ENCODE measurements around the gene PACSIN3.
"Not testable (repeated sequence)": the region's sequence is repeated elsewhere in the genome, so short reads cannot be mapped to it uniquely, and the experiment has no call there.

PACSIN3 gene

DNA sequence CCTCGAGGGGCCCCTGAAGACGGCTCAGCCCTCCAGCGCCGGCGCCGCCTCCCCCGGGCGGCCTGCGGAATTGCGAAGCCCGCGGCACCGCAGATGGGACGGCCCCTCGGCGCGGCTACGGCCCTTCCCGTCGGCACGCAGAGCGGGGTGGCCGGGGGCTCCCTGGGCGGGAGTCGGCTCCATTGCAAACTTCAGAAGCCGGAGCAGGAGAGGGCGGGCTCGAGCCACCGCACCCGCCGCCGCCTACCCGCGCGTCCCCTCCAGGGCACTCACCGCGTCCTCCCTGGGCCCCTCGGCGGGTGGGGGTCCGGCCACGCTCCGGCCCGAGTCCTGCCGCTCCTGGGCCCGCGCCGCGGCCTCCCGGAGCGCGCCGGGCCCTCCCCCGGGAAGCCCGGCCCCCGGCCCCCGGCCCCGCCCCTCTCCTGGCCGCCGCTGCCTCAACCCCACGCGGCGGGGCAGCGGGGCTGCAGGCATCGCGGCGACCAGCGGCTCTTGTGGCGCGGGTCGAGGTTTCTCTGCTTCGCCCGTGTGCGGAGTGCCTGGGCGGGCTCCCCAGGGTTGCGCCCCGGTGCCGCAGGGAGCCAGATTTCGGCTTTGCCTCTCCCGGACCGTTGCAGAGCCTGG, at the start of gene PACSIN3:
Gene PACSIN3, minus strand, starts transcription at position 359 of the 624 bp plus-strand sequence. CDS start 3,707 bp downstream, outside the sequence.
- DNase-seq (ENCODE audit: low read depth): no peak

DNA sequence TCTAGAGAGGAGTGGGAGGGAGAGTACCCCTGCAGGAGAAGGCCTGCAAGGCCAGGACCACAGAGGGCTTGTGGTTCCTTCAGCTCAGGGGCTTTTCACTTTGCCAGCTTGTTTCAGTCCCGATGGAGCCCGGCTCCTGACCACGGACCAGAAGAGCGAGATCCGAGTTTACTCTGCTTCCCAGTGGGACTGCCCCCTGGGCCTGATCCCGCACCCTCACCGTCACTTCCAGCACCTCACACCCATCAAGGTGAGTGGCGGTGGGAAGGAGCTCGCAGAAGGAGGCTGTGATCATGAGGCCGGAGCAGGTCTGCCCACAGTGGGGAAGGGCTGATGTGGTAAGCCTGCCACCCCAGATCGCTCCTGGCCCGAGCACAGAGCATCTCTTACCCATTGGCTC, 48.9 kb upstream of the PACSIN3 start:
- DNase-seq (ENCODE audit: low read depth): no peak

DNA sequence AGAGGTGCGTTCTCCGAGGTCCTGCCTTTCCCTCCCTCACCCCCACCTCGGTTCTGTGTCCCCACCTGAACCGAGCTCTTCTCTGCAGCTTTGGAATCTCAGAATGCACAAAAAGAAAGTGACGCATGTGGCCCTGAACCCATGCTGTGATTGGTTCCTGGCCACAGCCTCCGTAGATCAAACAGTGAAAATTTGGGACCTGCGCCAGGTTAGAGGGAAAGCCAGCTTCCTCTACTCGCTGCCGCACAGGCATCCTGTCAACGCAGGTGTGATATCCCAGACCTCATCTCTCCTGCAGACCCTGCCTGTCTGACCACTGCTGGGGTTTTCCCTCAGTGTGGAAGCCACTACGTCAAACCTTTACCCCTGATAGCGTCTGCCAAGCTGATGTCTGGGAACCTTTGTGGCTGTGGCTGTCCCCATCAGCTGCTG, 48.5 kb upstream of the PACSIN3 start:
- DNase-seq (ENCODE audit: low read depth): no peak

DNA sequence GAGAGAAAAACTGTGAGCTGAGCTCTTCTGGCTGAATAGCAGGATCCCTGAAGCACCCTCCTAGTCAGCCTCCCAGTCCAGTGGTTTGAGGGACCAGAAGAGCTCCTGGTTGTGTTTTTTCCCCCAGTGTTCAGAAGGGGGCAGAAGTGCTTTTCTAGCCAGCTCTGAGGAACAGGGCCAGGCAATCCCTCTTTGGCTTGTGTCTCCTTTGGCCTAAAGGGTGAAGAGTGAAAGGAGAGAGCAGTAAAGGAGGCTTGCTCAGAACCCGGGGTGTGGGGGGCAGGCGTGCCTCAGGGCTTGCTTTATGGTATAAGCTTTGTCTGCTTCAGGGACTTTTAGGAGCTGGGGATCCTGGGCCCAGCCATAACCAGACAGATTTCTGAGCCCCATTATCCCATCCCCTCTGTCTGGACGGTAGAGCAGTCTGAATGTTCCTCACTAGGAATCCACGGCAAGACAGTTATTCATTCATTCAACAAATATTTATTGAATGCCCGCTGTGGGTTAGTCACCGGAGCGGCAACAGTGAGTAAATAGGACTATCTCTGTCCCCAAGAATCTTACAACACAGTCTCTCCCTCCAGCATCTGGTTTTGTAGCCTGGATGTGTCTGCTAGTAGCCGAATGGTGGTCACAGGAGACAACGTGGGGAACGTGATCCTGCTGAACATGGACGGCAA, 47.9 kb upstream of the PACSIN3 start:
- DNase-seq (ENCODE audit: low read depth): no peak

DNA sequence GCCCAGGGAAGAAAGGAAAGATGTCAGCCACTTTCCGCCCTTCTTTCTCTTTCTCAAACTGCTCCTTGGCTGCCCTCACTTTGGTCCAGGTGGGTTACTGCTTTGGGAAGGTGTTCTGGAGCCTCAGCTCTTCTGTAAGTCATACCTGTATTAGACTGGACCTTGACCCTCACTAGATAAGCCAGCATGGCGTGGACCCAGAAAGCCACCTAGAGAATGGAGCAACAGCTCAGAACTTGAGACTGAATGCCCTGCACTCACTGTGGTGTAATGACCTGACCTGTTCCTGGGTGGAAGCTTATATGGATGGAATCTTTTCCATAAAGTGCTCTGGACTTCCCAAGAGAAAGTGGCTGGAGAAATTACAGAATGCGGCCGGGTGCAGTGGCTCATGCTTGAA, 46.8 kb upstream of the PACSIN3 start:
- no peak for DNase-seq (ENCODE audit: low read depth)

DNA sequence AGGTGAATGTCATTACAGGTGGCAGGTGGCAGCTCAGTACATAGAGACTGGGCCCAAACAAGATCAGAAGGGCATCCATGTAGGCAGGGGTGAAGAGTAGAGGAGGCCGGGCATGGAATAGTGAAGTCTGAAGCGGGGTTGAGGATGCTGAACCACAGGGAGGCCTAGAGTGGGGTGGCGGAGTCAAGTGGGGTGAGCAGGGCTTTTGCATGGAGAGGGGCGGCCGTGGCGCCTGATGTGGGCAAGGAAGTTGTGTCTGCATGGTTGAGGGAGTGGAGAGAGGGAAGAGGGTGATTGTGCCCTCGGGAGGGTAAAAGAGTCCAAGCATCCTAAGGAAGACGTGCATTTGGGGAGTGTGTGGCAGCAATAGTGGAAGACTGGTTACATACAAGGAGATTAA, 42.9 kb upstream of the PACSIN3 start:
- no peak for DNase-seq (ENCODE audit: low read depth)

DNA sequence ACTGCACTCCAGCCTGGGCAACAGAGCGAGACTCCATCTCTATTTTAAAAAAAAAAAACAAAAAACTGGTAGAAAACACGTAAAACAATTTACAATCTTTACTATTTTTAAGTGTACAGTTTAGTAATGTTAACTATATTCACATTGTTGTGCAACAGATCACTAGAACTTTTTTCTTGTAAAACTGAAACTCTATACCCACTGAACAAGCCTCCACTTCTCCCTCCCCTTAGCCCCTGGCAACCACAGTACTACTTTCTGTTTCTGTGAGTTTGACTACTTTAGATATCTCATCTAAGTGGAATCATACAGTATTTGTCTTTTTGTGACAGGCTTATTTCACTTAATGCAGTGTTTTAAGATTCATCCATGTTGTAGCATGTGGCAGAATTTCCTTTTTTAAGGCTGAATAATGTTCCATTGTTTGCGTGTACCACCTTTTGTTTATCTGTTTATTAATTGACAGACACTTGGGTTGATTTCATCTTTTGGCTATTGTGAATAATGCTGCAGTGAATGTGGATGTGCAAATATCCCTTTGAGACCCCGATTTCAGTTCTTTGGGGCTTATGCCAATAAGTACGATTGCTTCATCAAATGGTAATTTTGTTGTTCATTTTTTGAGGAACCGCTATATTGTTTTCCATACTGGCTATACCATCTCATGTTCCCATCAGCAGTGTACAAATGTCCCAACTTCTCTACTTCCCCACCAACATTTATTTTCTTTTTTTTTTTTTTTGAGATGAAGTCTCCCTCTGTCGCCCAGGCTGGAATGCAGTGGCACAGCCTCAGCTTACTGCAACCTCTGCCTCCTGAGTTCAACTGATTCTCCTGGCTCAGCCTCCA, 39.5 kb upstream of the PACSIN3 start:
- no peak for DNase-seq (ENCODE audit: low read depth)

DNA sequence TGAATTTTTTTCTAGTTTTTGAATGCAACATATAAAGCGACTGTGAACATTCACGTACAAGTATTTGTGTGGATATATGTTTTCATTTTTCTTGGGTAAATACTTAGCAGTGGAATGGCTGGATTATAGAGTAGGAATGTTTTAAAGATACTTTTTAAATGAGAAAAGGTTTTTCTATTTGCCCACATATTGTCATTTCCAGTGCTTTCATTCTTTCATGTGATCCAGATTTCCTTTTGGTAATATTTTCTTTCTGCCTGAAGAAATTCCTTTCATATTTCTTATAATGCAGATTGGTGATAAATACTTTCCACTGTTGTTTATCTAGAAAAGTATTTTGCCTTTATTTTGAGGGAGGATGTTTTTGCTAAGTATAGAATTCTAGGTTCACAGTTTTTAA, 36.5 kb upstream of the PACSIN3 start:
- no peak for DNase-seq (ENCODE audit: low read depth)

DNA sequence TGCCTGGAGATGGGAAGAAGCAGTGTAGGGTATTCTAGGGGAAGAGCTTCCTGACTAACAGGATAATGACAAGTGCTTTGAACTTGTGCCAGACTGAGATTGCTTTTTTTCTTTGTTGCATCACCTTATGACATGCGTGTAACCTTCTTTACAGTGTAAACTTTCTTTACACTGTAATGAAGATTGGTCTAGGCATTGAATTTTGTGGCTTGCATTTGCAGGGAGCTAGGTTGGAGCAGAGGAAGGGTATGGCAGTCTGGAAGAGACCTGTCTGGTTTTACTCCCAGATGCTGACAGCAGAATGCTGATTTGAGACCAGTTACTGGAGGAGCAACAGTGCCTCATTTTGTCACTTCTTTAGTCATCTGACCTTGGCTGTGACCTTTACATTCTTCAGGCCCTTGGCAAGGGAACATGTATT, 34.2 kb upstream of the PACSIN3 start:
- no peak for DNase-seq (ENCODE audit: low read depth)

DNA sequence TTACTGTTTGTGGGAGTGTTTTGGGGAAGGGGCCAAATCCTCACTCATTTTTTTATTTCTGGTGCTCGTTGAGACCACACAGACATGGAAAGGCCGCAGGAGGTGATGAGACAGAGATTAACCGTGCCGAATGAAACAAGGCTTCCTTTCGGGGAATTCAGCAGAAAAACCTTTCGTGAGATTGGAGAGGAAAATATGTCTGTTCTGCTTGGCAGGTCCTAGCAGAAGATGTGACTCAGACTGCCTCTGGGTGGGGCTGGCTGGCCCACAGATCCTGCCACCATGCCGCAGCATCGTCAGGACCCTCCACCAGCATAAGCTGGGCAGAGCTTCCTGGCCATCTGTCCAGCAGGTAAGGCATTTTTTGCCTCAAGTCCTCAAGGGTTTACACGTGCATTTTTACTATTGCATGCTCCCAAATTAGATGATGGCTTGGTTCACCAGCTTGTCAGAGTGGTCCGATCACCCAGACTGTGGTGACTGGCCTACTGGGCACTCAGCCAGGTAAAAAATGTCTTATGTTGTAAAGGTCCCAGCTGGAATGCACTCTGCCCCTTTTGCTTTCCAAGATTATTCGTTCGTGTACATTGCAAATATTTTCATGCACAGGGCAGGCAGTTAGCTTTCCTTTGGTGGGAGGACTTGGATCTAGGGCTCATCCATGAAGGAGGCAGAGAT, 30.0 kb upstream of the PACSIN3 start:
- DNase-seq (ENCODE audit: low read depth): peak; percentile 42

DNA sequence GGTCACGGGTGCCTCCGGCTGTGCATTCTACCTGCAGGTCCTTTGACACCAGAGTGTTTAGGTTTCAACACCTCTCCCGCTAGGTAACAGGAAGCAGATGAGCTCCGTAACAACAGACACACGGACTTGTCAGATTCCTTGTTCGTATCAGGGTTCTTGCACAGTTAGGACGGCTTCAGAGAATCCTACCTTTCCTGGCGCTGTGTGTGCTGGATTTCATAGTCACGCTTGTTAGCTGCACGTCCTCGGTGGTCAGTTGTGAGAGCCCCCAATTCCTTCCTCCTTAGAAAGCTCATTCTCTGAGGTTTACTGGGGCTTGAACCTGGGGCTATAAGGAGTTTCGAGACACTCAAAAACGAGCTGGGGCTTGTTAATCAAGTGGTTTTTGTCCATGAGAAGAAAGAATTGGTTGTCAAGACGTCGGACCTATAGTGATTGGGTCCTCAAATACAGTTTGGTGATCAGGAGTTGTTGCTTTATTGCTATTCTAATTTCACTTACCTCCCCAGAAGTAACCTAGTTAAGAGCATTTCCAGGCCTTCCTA, 29.2 kb upstream of the PACSIN3 start:
- DNase-seq (ENCODE audit: low read depth): no peak

DNA sequence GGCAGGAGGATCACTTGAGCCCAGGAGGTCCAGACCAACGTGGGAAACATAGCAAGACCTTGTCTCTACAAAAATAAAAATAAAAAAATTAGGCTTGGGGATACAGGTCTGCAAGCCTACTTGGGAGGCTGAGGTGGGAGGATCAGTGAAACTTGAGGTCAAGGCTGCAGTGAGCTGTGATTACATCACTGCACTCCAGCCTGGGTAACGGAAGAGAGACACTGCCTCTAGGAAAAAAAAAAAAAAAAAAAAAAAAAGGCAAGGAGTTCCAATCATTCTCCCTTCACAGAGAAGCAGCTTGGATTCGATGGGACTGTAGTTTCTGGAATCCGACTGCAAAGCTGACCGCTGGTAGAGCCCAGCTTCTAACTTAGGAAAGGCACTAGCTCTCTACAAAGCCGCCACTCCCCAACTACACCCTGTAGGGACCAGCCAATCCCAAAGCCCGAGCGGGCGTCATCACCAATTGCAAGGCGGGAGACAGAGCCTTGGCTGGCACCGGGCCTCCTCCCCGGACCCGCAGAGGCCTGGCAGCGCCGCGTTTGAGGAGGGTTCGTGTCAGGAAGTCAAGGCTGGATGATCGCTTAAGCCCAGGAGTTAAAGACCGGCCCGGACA, 27.8 kb upstream of the PACSIN3 start:
- peak; percentile 73 for DNase-seq (ENCODE audit: low read depth)

DNA sequence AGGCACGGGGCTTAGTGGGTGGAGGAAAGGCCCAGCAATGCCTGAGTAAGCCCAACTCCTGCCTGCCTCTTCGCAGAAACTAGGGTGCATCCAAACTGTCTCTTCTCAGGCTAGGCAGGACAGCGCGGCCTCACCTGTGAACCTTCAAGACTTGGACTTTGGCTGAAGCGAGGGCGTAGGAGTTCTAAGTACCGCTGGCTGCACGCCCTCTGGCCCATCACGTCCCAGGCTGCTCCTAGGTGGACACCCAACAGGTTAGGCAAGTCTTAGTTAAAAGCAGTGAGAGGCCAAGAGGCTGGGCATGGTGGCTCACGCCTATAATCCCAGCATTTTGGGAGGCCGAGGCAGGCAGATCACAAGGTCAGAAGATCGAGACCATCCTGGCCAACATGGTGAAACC, 26.7 kb upstream of the PACSIN3 start:
- no peak for DNase-seq (ENCODE audit: low read depth)

DNA sequence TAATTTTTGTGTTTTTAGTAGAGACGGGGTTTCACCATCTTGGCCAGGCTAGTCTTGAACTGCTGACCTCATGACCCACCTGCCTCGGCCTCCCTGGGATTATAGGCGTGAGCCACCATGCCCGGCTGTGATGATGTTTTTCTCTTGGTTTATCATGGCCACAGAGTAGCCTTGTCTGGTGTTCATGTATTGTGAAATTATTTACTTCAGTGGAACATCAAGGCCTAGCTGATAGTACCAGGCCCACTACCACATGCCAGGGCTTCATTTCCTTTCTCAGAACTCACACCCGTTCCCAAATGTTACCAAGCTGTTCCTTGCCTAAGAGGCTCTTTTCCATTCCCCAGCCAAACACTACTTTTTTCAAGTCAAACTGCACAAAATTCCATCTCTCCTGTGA, 22.4 kb upstream of the PACSIN3 start:
- no peak for DNase-seq (ENCODE audit: low read depth)

DNA sequence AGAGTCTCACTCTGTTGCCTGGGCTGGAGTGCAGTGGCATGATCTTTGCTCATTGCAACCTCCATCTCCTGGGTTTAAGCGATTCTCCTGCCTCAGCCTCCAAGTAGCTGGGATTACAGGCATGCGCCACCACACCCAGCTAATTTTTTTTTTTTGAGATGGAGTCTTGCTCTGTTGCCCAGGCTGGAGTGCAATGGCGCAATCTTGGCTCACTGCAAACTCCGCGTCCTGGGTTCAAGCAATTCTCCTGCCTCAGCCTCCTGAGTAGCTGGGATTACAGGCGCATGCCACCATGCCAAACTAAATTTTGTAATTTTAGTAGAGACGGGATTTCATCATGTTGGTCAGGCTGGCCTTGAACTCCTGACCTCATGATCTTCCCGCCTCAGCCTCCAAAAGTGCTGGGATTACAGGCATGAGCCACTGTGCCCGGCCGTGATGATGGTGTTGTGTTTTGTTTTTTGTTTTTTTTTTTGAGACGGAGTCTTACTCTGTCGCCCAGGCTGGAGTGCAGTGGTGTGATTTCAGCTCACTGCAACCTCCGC, 21.8 kb upstream of the PACSIN3 start:
- not testable (repeated sequence) for DNase-seq (ENCODE audit: low read depth)

DNA sequence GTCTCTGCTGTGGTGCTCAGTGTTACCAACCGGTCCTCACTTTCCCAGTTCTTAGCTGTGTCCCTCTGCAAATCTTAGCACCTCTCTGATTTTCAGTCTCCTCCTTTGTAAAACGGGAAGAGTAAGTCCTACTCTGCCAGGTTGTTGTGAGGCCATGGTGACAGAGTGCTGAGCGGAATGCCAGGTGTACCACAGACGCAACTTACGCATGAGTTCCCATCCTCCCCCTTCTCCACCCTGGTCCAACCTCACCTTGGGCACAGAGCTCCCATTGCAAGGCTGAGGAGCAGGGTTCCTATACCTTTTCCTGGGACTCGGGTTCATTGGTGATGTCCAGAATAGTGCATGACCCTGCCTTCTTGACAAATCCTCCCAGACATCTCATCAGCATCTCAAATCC, 21.2 kb upstream of the PACSIN3 start:
- no peak for DNase-seq (ENCODE audit: low read depth)

DNA sequence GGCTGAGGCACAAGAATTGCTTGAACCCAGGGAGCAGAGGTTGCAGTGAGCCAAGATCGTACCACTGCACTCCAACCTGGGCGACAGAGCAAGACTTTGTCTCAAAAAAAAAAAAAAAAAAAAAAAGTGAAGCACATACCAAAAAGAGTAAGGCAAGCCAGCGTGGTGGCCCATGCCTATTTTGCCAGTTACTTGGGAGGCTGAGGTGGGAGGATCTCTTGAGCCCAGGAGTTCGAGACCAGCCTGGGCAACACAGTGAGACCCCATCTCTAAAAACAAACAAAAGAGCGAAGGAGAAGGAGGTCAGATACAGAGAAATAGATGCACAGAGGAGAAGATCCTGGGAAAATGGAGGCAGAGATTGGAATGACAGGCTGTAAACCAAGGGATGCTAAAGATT, 20.3 kb upstream of the PACSIN3 start:
- DNase-seq (ENCODE audit: low read depth): not testable (repeated sequence)

DNA sequence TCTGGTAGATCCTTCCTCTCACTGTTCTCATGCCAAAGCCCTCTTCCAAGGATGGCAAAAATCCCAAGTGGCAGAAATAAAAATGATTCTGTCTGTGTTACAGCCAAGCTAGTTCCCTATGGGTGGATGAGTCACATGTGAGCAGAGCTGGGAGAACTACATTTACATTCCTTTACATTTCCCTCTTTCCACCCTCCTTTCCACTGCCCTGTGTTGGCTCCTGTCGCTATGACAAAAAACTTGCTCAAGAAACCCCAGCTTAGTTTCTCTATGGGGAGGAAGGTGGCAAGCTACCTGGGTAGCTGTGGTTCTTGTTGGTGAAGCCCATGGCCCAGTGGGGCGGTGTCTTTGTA, 18.4 kb upstream of the PACSIN3 start:
- DNase-seq (ENCODE audit: low read depth): no peak

DNA sequence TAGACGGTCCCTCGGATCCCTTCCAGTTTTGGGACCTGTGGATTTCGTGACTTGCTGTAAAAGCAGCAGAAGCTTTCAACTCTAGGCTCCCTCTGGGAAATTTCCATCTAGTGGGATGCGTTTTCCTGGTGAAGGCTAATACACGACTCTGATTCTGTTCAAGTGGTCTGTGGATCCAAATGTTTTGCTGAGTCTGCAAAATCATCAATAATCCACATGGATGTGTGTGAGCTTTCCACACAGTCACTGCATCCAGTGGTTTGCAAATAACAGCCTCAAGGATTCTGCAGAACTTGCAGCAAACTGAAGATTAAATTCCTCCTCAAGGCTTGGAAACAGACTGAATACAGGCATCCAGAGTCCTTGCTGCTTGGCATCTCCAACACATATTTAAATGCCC, 16.3 kb upstream of the PACSIN3 start:
- no peak for DNase-seq (ENCODE audit: low read depth)

DNA sequence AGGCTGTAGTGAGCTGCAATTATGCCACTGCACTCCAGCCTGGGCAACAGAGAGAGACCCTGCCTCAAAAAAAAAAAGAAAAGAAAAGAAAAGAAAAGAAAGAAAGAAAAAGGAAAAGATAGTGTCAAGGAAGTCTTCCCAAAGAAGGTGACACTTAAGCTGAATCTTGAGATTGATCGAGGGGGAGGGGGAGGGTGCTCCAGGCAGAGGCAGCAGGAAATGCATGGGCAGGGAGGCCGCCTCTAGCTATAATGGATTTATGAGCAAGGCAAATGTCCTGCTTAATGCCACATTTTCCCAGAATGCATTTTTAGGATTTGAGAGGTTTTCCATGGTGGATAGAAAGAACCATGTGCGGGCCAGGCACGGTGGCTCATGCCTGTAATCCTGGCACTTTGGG, 14.8 kb upstream of the PACSIN3 start:
- no peak for DNase-seq (ENCODE audit: low read depth)

DNA sequence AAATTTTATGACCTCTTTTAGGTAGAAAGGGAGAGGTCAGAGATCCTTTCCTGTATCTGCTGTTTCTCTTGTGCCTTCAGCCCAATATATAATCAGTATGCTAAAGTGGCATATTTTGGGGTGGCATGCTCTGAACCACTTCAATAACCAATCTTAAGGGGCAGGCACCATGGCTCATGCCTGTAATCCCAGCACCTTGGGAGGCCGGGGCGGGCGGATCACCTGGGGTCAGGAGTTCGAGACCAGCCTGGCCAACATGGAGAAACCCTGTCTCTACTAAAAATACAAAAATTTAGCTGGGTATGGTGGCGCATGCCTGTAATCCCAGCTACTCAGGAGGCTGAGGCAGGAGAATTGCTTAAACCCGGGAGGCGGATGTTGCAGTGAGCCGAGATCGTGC, 11.9 kb upstream of the PACSIN3 start:
- not testable (repeated sequence) for DNase-seq (ENCODE audit: low read depth)

DNA sequence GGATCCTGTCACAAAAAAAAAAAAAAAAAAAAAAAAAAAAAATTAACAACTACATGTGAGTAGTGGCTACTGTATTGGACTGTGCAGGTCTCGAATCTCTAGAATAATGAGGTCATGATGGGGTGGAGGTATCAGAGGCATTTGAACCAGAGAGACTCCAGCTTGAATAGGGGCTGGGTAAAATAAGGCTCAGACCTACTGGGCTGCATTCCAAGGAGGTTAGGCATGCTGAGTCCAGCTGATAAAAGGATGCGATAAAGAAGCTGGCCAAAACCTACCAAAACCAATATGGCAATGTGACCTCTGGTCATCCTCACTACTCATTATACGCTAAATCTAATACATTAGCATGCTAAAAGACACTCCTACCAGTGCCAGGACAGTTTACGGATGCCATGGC, 5.9 kb upstream of the PACSIN3 start:
- DNase-seq (ENCODE audit: low read depth): no peak
